Mucosa of descending colon (tissue), 3 donors: ENCODE data around the gene OR5D13. TPM values are rescaled to one million over a fixed set of nuclear protein-coding genes. Genes with fewer than 3 reads are reported as not detected.

Source experiments
- ATAC-seq: fragments of 200-7000 bp; cut with Tn5 transposase; one replicate; pipeline ENCODE4 v1.9.1; 2020; ENCODE audit warnings: mild to moderate bottlenecking, moderate library complexity
- DNase-seq, 3 donors: peaks; one replicate each; pipeline ENCODE4 v3.0.0-alpha.2; 2020
- H3K36me3 ChIP-seq: fragments of 200-600 bp; one replicate; pipeline ENCODE4 v1.8.0; 2021; ENCODE audit warnings: low read depth, mild to moderate bottlenecking
- H3K4me1 ChIP-seq: fragments of 200-600 bp; one replicate; pipeline ENCODE4 v1.8.0; 2021; ENCODE audit warnings: low read depth, mild to moderate bottlenecking
- H3K4me3 ChIP-seq: fragments of 200-600 bp; one replicate; pipeline ENCODE4 v1.8.0; 2021; ENCODE audit warnings: mild to moderate bottlenecking
- H3K9me3 ChIP-seq: fragments of 200-600 bp; one replicate; pipeline ENCODE4 v1.8.0; 2021; ENCODE audit warnings: mild to moderate bottlenecking
- CTCF ChIP-seq: fragments of 200-600 bp; IDR thresholded peaks from one replicate; pipeline ENCODE4 v1.8.0; 2022; ENCODE audit warnings: antibody characterized with exemption, mild to moderate bottlenecking
- intact Hi-C, 2 donors: fragments of 100-400 bp; cut with DNase I in 1 of 2; cut with micrococcal nuclease in 1 of 2; formaldehyde crosslinking; loops; one replicate each; pipeline versions ENCODE4 v1.11.0 to v1.11.1; 2022; cut with DNase I, micrococcal nuclease
- long read RNA-seq, 2 donors: library from polyadenylated mRNA; unstranded; transcript quantifications; one replicate each; pipeline ENCODE4 v2.0.0, GENCODE V29; 2019 to 2021
- total RNA-seq, 3 donors: library from RNA; stranded (reverse); fragmentation: NEBNext Ultra II Directional in 2 of 3; extraction: Animal tissue kit (Norgen Biotek cat#: 25700) in 2 of 3; gene quantifications; one replicate each; pipeline versions ENCODE4 v1.2.1 to v1.2.4, GENCODE V29; 2021 to 2023
- donor health status: DM: no; HTN: no; CAD: no; lungs with moderate emphysema.
- donor health status: DM: no; HTN: no; CAD: no.
- donor health status: DM: no; HTN: yes; CAD: no.

OR5D13 gene
- not detected for total RNA-seq
- long read RNA-seq, donor 1, result 0 reads
- long read RNA-seq, donor 2, result 0 reads

GRCh38 chr11:55773138-55773537 is at the start of gene OR5D13:
OR5D13 (plus strand) TSS chr11:55773438; CDS start chr11:55773438, 0 bp downstream.
- intact Hi-C loops, result no loop called here
- Histone ChIP-seq H3K4me3 (no peak within 1 kb of the TSS), H3K36me3 (no peaks in the 10 kb centered on the region), H3K4me1 (no peaks in the 10 kb centered on the region), H3K9me3 (peaks cover 36% of the 10 kb centered on the region)
- no peak for TF ChIP-seq CTCF
- ATAC-seq, result no peak
- no peak for DNase-seq

GRCh38 chr11:55726715-55727324 is 46.4 kb upstream of the OR5D13 start:
- intact Hi-C loops, result no loop called here
- H3K9me3 ChIP-seq, result peaks cover 23% of the 10 kb centered on the region
- H3K4me1 ChIP-seq, result no peaks in the 10 kb centered on the region
- no peak overlapping the region for H3K4me3 ChIP-seq
- no peaks in the 10 kb centered on the region for H3K36me3 ChIP-seq
- TF ChIP-seq CTCF, result no peak
- ATAC-seq, result no peak
- no peak for DNase-seq

- no peak for DNase-seq
- H3K4me1 ChIP-seq, result no peaks in the 10 kb centered on the region
- no peak overlapping the region for H3K4me3 ChIP-seq
- no peaks in the 10 kb centered on the region for H3K36me3 ChIP-seq
- intact Hi-C loops, result no loop called here
- peaks cover 19% of the 10 kb centered on the region for H3K9me3 ChIP-seq
- ATAC-seq, result no peak
- no peak for TF ChIP-seq CTCF
Observed at GRCh38 chr11:55732936-55733335, 40.3 kb upstream of the OR5D13 start.

GRCh38 chr11:55791606-55792005 is 18.4 kb downstream of the OR5D13 start:
- Histone ChIP-seq H3K9me3 (peaks cover 18% of the 10 kb centered on the region), H3K36me3 (no peaks in the 10 kb centered on the region), H3K4me1 (no peaks in the 10 kb centered on the region), H3K4me3 (no peak overlapping the region)
- DNase-seq (no peak), ATAC-seq (no peak)
- TF ChIP-seq CTCF, result no peak
- intact Hi-C loops, result no loop called here

GRCh38 chr11:55793321-55793720 is 20.1 kb downstream of the OR5D13 start:
- intact Hi-C loops, result no loop called here
- DNase-seq, result no peak
- TF ChIP-seq CTCF, result no peak
- H3K36me3 ChIP-seq, result no peaks in the 10 kb centered on the region
- H3K4me3 ChIP-seq, result no peak overlapping the region
- ATAC-seq, result no peak
- peaks cover 20% of the 10 kb centered on the region for H3K9me3 ChIP-seq
- no peaks in the 10 kb centered on the region for H3K4me1 ChIP-seq

- intact Hi-C loops, result no loop called here
- Histone ChIP-seq H3K4me1 (no peaks in the 10 kb centered on the region), H3K36me3 (no peaks in the 10 kb centered on the region), H3K9me3 (peaks cover 33% of the 10 kb centered on the region), H3K4me3 (no peak within 1 kb of the TSS)
- DNase-seq (no peak), ATAC-seq (no peak)
- TF ChIP-seq CTCF, result no peak
Observed at GRCh38 chr11:55795256-55795655, 22.0 kb downstream of the OR5D13 start, which contains the start of gene OR5D14. OR5D14 (plus strand) TSS chr11:55795556; CDS start chr11:55795556, 0 bp downstream.
